ENCODE results near the gene RAI1. TPM values are rescaled to one million over a fixed set of nuclear protein-coding genes. Genes with fewer than 3 reads are reported as not detected.

The RAI1 gene
- total and polyA plus RNA-seq, 10 of the 15 experiments (the other 5 are each of a cell fraction or from before 2014, with no cell fraction given): 0.66 to 37.7 (median 6.0) TPM

GRCh38 chr17:17684906-17685774, 3.9 kb downstream of the RAI1 start:
- ATAC-seq (no peak), FAIRE-seq (no peak), DNase-seq (ENCODE audit: low read depth, low spot score) (no peak)
- Histone ChIP-seq H3K4me2 (ENCODE audit: control insufficient read depth, insufficient read depth) (peak overlapping the region; percentile 68), H3K79me2 (ENCODE audit: control insufficient read depth, insufficient read depth, low read length) (peaks cover 77% of the 10 kb centered on the region), H2AFZ (ENCODE audit: control insufficient read depth, low read depth, low read length) (no peak overlapping the region), H3K4me3 (peak overlapping the region; percentile 53; the same call in 1 of the 2 replicates), H3K9ac (ENCODE audit: control insufficient read depth, insufficient read depth, low read length) (peak overlapping the region; percentile 8; the same call in 1 of the 2 replicates), H4K20me1 (ENCODE audit: control insufficient read depth, insufficient read depth) (no peaks in the 10 kb centered on the region), H3K27me3 (replicated peaks in 1 of 2; ENCODE audit: control insufficient read depth in 2 of 2, insufficient read depth in 2 of 2, low read length in 1 of 2) (no peaks in the 10 kb centered on the region), H3K9me3 (replicated peaks; ENCODE audit: control insufficient read depth, insufficient read depth, low read length) (no peaks in the 10 kb centered on the region), H3K36me3 (ENCODE audit: control insufficient read depth in 2 of 2, insufficient read depth in 2 of 2, low read length in 1 of 2) (peaks cover 0 to 3% of the 10 kb centered on the region in 2 experiments; a peak in 1 of 4 replicates), H3K4me1 (ENCODE audit: control insufficient read depth, insufficient read depth, low read length) (peaks cover 45% of the 10 kb centered on the region), H3K27ac (ENCODE audit: control insufficient read depth, insufficient read depth) (no peak overlapping the region; the same call in 1 of the 2 replicates)
- no TSS peak for BruUV-seq (replicated peaks)
- ChIA-PET POLR2A (no interaction called here), CTCF (no interaction called here), SMC1A (ENCODE audit: uncharacterized antibody, unreplicated experiment) (interaction anchor here (2.2 kb wide), 1 partner anchor 65 kb away, joined by 6 read pairs; no protein-coding TSS in a partner anchor), RAD21 (ENCODE audit: unreplicated experiment) (no interaction called here)
- 78% methylated on average over 15 of the region's 15 CpGs for WGBS (ENCODE audit: insufficient coverage, insufficient replicate concordance, low lambda C conversion rate, missing lambda C conversion rate)
- in situ Hi-C loops (cut with MboI) (no loop called here), intact Hi-C loops (cut with micrococcal nuclease; ENCODE audit: unreplicated experiment) (loop anchor here (5.0 kb wide), 2 partner anchors 42 to 232 kb away; no protein-coding TSS in a partner anchor)
- TF ChIP-seq MAX (IDR thresholded peaks at IDR 0.05; ENCODE audit: low read depth, low read length): no peak
- 0 out of 2 replicates have a peak, but pooled peaks have one; percentile 12 for TF ChIP-seq POLR2AphosphoS5 (IDR thresholded peaks at IDR 0.05; ENCODE audit: low read length)
- TF ChIP-seq KAT2A (conservative IDR thresholded peaks at IDR 0.05; ENCODE audit: control insufficient read depth, low read depth, low read length): no peak

GRCh38 chr17:17685775-17686291, 4.6 kb downstream of the RAI1 start:
- FAIRE-seq (peak; percentile 18), ATAC-seq (peak; percentile 18), DNase-seq (ENCODE audit: low read depth, low spot score) (no peak)
- peak overlapping the region; percentile 55 for H3K27ac ChIP-seq (ENCODE audit: control insufficient read depth, insufficient read depth)
- in situ Hi-C loops (cut with MboI): no loop called here
- intact Hi-C loops (cut with micrococcal nuclease; ENCODE audit: unreplicated experiment): no loop called here
- ChIA-PET RAD21 (ENCODE audit: unreplicated experiment) (no interaction called here), CTCF (no interaction called here), SMC1A (ENCODE audit: uncharacterized antibody, unreplicated experiment) (no interaction called here), POLR2A (no interaction called here)
- H3K36me3 ChIP-seq (ENCODE audit: control insufficient read depth in 2 of 2, insufficient read depth in 2 of 2, low read length in 1 of 2): peaks cover 0 to 3% of the 10 kb centered on the region in 2 experiments; a peak in 1 of 4 replicates
- no peaks in the 10 kb centered on the region for H3K9me3 ChIP-seq (replicated peaks; ENCODE audit: control insufficient read depth, insufficient read depth, low read length)
- H3K9ac ChIP-seq (ENCODE audit: control insufficient read depth, insufficient read depth, low read length): peak overlapping the region; percentile 56; the same call in 1 of the 2 replicates
- H3K4me3 ChIP-seq: peak overlapping the region; percentile 53; the same call in 1 of the 2 replicates
- peaks cover 84% of the 10 kb centered on the region for H3K79me2 ChIP-seq (ENCODE audit: control insufficient read depth, insufficient read depth, low read length)
- H2AFZ ChIP-seq (ENCODE audit: control insufficient read depth, low read depth, low read length): no peak overlapping the region
- BruUV-seq (replicated peaks): no TSS peak
- H3K4me2 ChIP-seq (ENCODE audit: control insufficient read depth, insufficient read depth): peak overlapping the region; percentile 68
- peaks cover 50% of the 10 kb centered on the region for H3K4me1 ChIP-seq (ENCODE audit: control insufficient read depth, insufficient read depth, low read length)
- H4K20me1 ChIP-seq (ENCODE audit: control insufficient read depth, insufficient read depth): no peaks in the 10 kb centered on the region
- 54% methylated on average over 14 of the region's 14 CpGs for WGBS (ENCODE audit: insufficient coverage, insufficient replicate concordance, low lambda C conversion rate, missing lambda C conversion rate)
- no peaks in the 10 kb centered on the region for H3K27me3 ChIP-seq (replicated peaks in 1 of 2; ENCODE audit: control insufficient read depth in 2 of 2, insufficient read depth in 2 of 2, low read length in 1 of 2)
- TF ChIP-seq MYB (IDR thresholded peaks at IDR 0.05; ENCODE audit: borderline replicate concordance, low read depth, low read length): no peak
- TF ChIP-seq ESRRA (IDR thresholded peaks at IDR 0.05; ENCODE audit: low read length): no peak
- no peak for TF ChIP-seq MAX (IDR thresholded peaks at IDR 0.05; ENCODE audit: low read depth, low read length)
- TF ChIP-seq IRF4 (IDR thresholded peaks at IDR 0.05; ENCODE audit: low read depth, low read length): no peak
- no peak for TF ChIP-seq RB1 (IDR thresholded peaks at IDR 0.05; ENCODE audit: borderline replicate concordance)
- no peak for TF ChIP-seq TARDBP (IDR thresholded peaks at IDR 0.05; ENCODE audit: borderline replicate concordance)
- TF ChIP-seq HDGF (IDR thresholded peaks at IDR 0.05): peak; percentile 72
- TF ChIP-seq BHLHE40 (IDR thresholded peaks at IDR 0.05; ENCODE audit: borderline replicate concordance in 1 of 2, low read depth in 2 of 2, low read length in 1 of 2): peak in 1 of 2 experiments; percentile 13; a peak in 1 of 4 replicates
- 0 out of 2 replicates have a peak, but pooled peaks have one; percentile 13 for TF ChIP-seq POLR2A (IDR thresholded peaks at IDR 0.05; ENCODE audit: low read depth, low read length)
- TF ChIP-seq USF1 (IDR thresholded peaks at IDR 0.05; ENCODE audit: borderline replicate concordance, extremely low read length, insufficient read depth, low read depth, low read length): no peak
- peak; percentile 26; the same call in 1 of the 2 replicates for TF ChIP-seq CHD2 (IDR thresholded peaks at IDR 0.05; ENCODE audit: borderline replicate concordance, low read depth, low read length)
